Activated CD4-positive, alpha-beta T cell treated with anti-CD3 and anti-CD28 coated beads, Interleukin-2, amount 10 ng/mL, durations not matched to agents 24 days and 14 days (primary cell): ENCODE measurements around the gene RENBP. TPM values are rescaled to one million over a fixed set of nuclear protein-coding genes. Genes with fewer than 3 reads are reported as not detected.
A peak's percentile ranks its signal among the peaks of the same experiment; 100 is the strongest.

Experiments used
- DNase-seq: peaks from one replicate; pipeline ENCODE4 v3.0.0; 2022
- H3K27ac Mint-ChIP-seq: one replicate; pipeline ENCODE4 v1.8.0; 2022; ENCODE audit warnings: mild to moderate bottlenecking, mixed read lengths
- H3K27me3 Mint-ChIP-seq: one replicate; pipeline ENCODE4 v1.8.0; 2022; ENCODE audit warnings: mixed read lengths
- H3K36me3 Mint-ChIP-seq: one replicate; pipeline ENCODE4 v1.8.0; 2022; ENCODE audit warnings: low read depth, mild to moderate bottlenecking, mixed read lengths
- H3K4me1 Mint-ChIP-seq: one replicate; pipeline ENCODE4 v1.8.0; 2021; ENCODE audit warnings: mixed read lengths
- H3K4me3 Mint-ChIP-seq: one replicate; pipeline ENCODE4 v1.8.0; 2022; ENCODE audit warnings: mild to moderate bottlenecking, moderate library complexity, mixed read lengths
- H3K9me3 Mint-ChIP-seq: one replicate; pipeline ENCODE4 v1.8.0; 2021; ENCODE audit warnings: mixed read lengths
- intact Hi-C: fragments of 100-400 bp; cut with micrococcal nuclease; formaldehyde crosslinking; loops from one replicate; pipeline ENCODE4 v1.15.1; 2023
- total RNA-seq: library from RNA; stranded (reverse); gene quantifications from 2 replicates; pipeline ENCODE4 v1.2.3, GENCODE V29; 2022

The RENBP gene
- total RNA-seq, 1 donor from 2014 or later = 15.1 TPM

DNA sequence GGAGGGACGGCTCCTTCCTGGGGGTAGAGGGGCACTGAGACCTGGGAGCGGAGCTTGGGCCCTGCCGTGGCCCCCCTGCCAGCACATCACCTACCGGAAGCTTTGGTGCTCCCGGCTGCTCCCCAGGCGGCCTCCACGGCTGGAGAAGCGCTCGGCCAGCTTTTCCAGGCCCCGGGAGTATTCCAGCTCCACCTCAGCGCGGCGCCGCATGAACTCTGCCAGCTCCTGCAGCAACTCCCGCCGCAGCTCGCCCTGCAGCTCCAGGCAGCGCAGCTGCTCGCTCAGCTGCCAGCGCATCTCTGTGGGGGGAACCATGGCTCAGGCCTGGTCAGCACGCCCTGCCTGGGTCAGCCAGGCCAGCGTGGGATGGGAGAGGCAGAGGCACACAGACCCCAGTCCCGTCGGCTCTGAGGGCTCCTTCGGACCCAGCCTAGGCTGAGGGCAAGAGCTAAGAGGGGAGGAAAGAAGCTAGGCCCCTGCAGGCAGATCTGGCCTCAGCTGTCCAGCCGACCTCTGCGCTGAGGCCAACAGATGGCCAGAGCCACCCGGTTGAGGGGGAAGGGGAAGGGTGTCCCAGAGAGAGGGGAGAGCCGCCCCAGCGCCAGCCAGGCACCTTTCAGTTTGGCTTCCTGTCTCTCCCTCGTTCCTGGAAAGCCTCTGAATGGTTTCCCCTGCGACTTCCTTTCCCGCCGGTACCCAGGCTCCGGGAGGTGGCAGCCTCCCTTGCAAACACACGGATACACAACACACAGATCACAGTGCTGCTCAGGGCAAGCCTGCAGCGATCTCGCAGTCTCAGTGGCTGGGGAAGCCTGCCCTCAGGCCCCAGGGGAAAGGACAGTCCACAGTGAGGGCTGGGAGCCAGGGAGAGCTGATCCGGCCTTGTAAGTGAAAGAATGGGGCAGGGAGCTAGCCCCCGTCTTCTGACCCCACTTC is 22.7 kb downstream of the RENBP start:
- intact Hi-C loops = loop anchor here (10.0 kb wide), 2 partner anchors 47 to 967 kb away; no protein-coding TSS in a partner anchor
- no peaks in the 10 kb centered on the region for H3K9me3 Mint-ChIP-seq
- no peaks in the 10 kb centered on the region for H3K27me3 Mint-ChIP-seq
- peaks cover 20% of the 10 kb centered on the region for H3K36me3 Mint-ChIP-seq
- DNase-seq = peak; percentile 72
- peaks cover 21% of the 10 kb centered on the region for H3K4me1 Mint-ChIP-seq
- H3K27ac Mint-ChIP-seq = peak overlapping the region; percentile 65
- peak overlapping the region; percentile 97 for H3K4me3 Mint-ChIP-seq

DNA sequence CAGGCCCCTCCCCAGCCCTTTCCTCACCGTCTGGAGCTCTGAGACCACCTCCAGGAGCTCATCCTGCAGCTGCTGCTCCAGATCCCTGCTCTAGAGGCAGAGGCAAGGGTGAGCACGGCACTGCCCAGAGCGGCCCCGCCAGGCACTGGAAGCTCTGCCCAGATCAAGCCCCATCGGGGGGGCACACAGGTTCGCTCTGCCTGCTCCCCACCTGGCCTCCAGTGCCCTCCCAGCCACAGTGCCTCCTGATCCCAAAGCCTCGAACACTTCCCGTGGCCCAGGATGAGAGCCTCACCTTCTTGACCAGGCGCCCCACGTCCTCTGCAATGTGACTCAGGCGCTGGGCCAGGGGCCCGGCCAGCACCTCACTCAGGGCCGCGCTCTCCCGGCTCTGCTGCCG is 23.4 kb downstream of the RENBP start:
- peaks cover 25% of the 10 kb centered on the region for H3K36me3 Mint-ChIP-seq
- H3K27me3 Mint-ChIP-seq = no peaks in the 10 kb centered on the region
- H3K4me3 Mint-ChIP-seq = no peak overlapping the region
- H3K27ac Mint-ChIP-seq = no peak overlapping the region
- intact Hi-C loops = loop anchor here (10.0 kb wide), 2 partner anchors 46 to 966 kb away; no protein-coding TSS in a partner anchor
- peaks cover 23% of the 10 kb centered on the region for H3K4me1 Mint-ChIP-seq
- no peaks in the 10 kb centered on the region for H3K9me3 Mint-ChIP-seq
- DNase-seq = no peak

DNA sequence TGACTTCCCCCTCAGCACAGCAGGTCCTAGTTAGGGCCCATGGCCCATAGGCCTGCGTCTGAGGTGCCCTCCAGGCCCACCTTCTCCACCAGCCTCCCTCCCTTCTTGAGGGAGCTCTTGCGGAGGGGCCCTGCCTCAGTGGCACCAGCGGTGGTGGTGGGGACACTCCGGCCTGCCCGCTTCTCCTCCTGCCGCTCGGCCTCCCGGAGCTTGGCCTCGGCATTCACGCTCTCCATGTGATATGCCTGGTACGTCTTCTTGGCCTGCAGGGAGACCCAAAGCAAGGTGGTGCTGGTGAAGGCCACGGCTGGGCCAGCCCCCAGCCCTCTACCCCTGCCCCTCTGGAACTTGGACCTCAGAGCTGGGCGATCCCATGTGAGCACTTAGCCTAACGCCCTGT is 23.9 kb downstream of the RENBP start:
- DNase-seq = no peak
- H3K4me3 Mint-ChIP-seq = no peak overlapping the region
- H3K36me3 Mint-ChIP-seq = peaks cover 28% of the 10 kb centered on the region
- no peaks in the 10 kb centered on the region for H3K27me3 Mint-ChIP-seq
- no peak overlapping the region for H3K27ac Mint-ChIP-seq
- no peaks in the 10 kb centered on the region for H3K9me3 Mint-ChIP-seq
- peaks cover 21% of the 10 kb centered on the region for H3K4me1 Mint-ChIP-seq
- intact Hi-C loops = loop anchor here (10.0 kb wide), 2 partner anchors 46 to 966 kb away; no protein-coding TSS in a partner anchor

DNA sequence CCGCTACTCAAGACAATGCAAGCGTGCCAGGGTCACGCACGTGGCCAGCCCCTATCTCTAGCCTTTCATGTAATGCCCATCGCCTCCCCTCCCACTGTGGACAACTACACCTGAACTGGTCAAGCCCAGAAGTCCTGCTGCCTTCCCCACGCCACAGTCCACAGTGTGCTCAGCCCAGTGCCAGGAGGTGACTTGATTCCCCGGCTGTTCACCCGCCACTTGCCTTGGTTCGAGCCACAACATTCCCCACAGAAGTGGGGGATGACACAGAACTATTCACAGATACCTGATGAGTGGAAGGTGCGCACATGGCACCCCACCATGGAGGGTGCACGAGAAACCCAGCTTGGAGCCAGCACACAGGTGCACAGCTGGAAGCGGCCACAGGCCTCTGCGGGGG is 25.2 kb downstream of the RENBP start:
- DNase-seq = no peak
- no peak overlapping the region for H3K27ac Mint-ChIP-seq
- no peaks in the 10 kb centered on the region for H3K9me3 Mint-ChIP-seq
- no peak overlapping the region for H3K4me3 Mint-ChIP-seq
- peaks cover 31% of the 10 kb centered on the region for H3K36me3 Mint-ChIP-seq
- intact Hi-C loops = no loop called here
- peaks cover 19% of the 10 kb centered on the region for H3K4me1 Mint-ChIP-seq
- H3K27me3 Mint-ChIP-seq = no peaks in the 10 kb centered on the region

DNA sequence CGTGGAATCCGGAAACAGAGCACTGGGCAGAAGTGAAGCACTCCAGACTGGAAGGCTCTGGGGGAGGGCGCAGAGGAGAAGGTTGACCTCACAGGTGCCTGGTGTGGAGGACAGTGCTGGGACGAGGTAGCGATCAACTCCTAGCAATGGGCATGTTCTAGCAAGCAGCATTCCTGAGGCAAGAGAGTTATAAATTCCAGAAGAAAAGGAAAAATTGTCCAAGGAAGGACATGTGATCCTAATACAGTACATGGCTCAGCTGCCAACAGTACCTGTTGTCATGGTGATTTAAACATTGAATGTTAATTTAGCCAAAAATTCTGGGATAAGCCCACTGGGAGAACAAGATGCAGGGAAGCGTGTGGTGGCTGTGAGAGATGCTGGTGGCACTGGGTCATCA is 26.6 kb downstream of the RENBP start:
- no peaks in the 10 kb centered on the region for H3K9me3 Mint-ChIP-seq
- H3K36me3 Mint-ChIP-seq = peaks cover 31% of the 10 kb centered on the region
- intact Hi-C loops = no loop called here
- DNase-seq = no peak
- H3K27me3 Mint-ChIP-seq = no peaks in the 10 kb centered on the region
- H3K4me3 Mint-ChIP-seq = no peak overlapping the region
- peaks cover 15% of the 10 kb centered on the region for H3K4me1 Mint-ChIP-seq
- no peak overlapping the region for H3K27ac Mint-ChIP-seq

DNA sequence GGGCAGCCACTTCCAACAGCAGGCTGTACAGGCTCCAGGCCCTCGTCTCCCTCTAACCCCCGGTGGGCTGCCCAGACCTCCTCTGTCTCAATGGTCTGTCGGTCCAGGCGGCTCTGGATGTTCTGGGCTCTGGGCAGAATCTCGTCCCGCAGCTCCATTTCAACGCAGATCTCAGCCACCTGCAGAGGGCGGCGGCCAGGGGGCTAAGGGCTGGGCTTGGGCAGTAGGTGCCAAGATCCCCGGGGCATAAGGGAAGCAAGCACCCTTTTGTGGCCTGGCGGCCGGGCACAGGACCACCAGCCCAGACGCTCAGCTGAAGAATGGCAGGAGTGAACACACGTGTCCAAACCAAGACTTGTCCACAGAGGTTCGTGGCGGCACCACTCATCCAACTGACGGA is 30.7 kb downstream of the RENBP start:
- no peaks in the 10 kb centered on the region for H3K27me3 Mint-ChIP-seq
- intact Hi-C loops = no loop called here
- DNase-seq = no peak
- peaks cover 2% of the 10 kb centered on the region for H3K4me1 Mint-ChIP-seq
- H3K36me3 Mint-ChIP-seq = peaks cover 33% of the 10 kb centered on the region
- H3K9me3 Mint-ChIP-seq = no peaks in the 10 kb centered on the region
- no peak overlapping the region for H3K4me3 Mint-ChIP-seq
- no peak overlapping the region for H3K27ac Mint-ChIP-seq

DNA sequence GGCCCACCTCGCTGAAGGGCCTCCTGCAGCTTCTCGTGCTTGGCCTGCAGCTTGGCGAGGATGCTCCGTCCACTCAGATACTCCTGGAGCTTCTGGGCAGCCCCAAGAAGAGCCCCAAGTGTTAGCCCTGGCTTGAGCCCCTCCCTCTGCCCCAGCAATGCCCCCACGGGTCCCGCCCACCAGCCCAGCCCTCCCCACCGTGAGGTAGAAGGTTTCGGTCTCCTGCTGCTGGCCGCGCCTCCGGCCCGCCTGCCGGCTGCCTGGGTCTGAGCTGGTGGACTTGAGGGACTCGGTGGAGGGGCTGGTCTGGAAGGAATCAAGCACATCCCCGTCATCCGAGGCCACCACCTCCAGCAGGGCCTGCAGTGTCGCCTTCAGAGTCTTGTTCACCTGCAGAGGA is 31.2 kb downstream of the RENBP start:
- Mint-ChIP-seq H3K9me3 (no peaks in the 10 kb centered on the region), H3K4me3 (no peak overlapping the region), H3K4me1 (peaks cover 2% of the 10 kb centered on the region), H3K27ac (no peak overlapping the region), H3K36me3 (peaks cover 33% of the 10 kb centered on the region), H3K27me3 (no peaks in the 10 kb centered on the region)
- DNase-seq = no peak
- intact Hi-C loops = no loop called here

DNA sequence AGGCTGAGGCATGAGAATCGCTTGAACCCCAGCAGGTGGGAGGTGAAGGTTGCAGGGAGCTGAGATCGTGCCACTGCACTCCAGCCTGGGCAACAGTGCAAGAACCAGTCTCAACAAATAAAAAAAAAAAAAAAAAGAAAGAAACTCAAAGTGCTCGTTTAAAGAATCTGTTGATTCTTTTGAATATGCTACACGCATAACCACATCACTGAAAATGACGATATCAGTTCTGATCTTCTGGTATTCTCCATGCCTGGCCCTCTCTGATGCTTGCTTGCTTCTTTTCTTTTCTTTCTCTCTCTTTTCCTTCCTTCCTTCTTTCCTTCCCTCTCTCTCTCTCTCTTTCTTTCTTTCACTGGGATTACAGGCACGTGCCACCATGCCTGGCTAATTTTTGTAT is 32.6 kb downstream of the RENBP start:
- intact Hi-C loops = no loop called here
- H3K4me1 Mint-ChIP-seq = peaks cover 2% of the 10 kb centered on the region

DNA sequence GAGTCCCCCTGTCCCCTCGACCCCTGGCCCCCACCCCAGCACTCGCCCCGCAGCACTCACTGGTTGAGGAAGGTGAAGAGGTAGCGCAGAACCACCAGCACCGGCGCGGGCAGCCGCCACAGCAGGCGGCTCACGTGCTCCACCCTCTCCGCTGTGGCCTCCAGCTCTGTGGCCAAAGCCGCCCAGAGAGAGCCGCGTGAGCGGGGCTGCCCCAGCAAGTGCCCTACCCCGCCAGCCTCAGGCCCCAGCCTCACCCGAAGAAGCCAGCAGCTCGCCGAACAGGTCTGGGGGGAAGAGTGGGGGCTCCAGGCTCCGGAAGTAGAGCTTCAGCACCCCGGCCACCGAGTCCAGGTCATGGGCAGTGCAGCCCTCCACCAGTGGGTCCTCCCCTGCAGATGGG is 34.0 kb downstream of the RENBP start:
- intact Hi-C loops = no loop called here
- no peak for DNase-seq

More for the DNA sequence above, 32.6 kb downstream of the RENBP start:
- no peak overlapping the region for H3K27ac Mint-ChIP-seq
- peaks cover 30% of the 10 kb centered on the region for H3K36me3 Mint-ChIP-seq
- no peak for DNase-seq
- H3K4me3 Mint-ChIP-seq = no peak overlapping the region
- H3K9me3 Mint-ChIP-seq = no peaks in the 10 kb centered on the region
- H3K27me3 Mint-ChIP-seq = no peaks in the 10 kb centered on the region

DNA sequence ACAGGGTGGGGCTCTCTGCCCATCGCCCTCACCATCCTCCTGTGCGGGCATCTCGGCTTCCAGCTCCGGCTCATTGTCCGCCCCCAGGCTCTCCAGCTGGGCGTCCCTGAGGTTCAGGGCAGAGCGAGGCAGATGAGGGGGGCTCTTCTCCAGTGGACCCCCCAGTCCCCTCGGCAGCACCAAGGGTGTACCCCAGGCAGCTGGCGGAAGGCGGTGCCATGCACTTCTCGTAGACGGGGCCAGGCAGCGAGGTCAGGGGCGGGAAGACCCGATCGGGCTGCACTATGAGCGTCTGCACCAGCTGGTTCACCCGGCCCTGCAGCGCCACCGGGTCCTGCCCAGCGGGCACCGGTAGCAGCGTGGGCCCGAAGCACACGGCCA is 34.5 kb downstream of the RENBP start:
- H3K27ac Mint-ChIP-seq = no peak overlapping the region
- H3K9me3 Mint-ChIP-seq = no peaks in the 10 kb centered on the region
- intact Hi-C loops = no loop called here
- H3K4me3 Mint-ChIP-seq = no peak overlapping the region
- no peak for DNase-seq
- H3K36me3 Mint-ChIP-seq = peaks cover 19% of the 10 kb centered on the region
- no peaks in the 10 kb centered on the region for H3K27me3 Mint-ChIP-seq
- H3K4me1 Mint-ChIP-seq = no peaks in the 10 kb centered on the region

More for the DNA sequence above, 34.0 kb downstream of the RENBP start:
- Mint-ChIP-seq H3K27ac (no peak overlapping the region), H3K9me3 (no peaks in the 10 kb centered on the region), H3K4me1 (no peaks in the 10 kb centered on the region), H3K36me3 (peaks cover 19% of the 10 kb centered on the region), H3K27me3 (no peaks in the 10 kb centered on the region), H3K4me3 (no peak overlapping the region)

DNA sequence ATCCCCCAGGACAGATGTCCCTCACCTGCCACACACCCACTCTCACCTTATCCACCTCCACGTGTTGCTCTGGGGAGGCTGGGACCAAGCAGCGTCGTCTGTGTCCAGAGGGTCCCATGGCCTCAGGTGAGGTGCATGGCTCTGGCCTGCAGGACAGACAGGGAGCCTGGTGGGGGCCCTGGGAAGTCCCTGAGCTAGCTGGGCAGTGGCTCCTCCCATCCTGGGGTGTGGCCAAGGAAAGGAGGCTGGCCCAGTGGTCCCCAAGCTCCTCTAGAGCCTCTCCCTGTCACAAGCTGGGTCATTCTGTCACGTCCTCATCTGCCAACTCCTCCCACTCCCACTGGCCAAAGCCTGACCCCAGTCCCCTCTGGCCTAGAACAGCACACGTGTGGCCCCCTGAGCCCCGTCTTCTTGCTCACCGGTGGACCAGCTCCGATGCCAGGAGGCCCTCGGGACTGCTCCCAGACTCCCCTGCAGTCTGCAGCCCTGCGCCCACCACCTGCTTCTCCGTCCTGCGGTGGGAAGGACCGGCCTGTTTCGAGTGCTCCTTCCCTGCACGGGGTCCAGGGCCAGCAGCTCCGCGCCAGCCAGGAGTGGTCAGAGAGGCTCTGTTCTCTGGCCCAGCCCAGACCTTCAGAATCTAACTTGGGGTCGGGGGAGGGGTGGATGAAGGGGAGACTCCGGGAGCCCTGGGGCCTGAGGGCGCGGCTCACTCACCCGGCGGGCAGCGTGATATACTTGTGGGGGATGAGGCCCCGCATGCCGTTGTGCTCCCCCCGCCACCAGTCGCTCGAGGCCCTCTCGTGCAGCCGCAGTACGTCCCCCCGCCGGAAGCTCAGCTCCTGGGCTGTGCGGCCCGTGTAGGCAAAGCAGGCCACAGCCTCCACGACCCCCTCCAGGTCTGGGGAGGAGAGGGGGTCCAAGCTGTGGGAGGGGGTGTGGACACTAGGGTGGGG is 35.1 kb downstream of the RENBP start:
- peak; percentile 72 for DNase-seq
- intact Hi-C loops = no loop called here
- Mint-ChIP-seq H3K4me1 (no peaks in the 10 kb centered on the region), H3K4me3 (no peak overlapping the region), H3K9me3 (no peaks in the 10 kb centered on the region), H3K27me3 (no peaks in the 10 kb centered on the region), H3K27ac (no peak overlapping the region), H3K36me3 (peaks cover 15% of the 10 kb centered on the region)

DNA sequence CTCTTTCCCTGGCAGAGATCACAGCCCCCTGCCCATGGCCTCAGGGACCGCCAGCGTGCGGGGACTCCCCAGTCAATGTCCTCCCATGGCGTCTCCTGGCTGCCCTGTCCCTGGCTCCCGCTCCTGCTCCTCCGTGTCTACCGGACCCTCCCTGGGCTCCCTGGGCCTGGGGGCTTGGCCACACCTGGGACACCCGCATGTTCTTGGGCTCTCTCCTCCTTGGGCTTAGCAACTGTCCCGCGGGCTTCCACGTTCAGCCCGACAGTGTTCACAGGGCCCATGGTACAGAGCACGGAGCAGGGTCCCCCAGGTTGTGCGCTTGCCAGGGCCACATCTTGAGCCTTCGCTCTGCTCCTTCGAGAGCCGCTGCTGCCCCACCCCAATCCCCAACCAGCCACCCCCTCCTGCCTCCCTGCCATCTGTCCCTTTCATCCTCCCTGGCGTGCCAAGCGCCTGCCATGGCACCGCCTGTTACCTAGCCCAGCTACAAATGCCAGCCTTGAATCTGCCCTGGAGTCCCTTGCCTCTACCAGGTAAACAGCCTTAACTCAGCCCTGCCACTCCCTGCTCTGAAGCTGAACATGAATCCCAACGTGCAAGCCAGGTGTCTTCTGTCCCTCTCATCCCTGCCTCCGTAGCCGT is 36.1 kb downstream of the RENBP start:
- DNase-seq = no peak
- H3K9me3 Mint-ChIP-seq = no peaks in the 10 kb centered on the region
- peaks cover 13% of the 10 kb centered on the region for H3K36me3 Mint-ChIP-seq
- H3K4me3 Mint-ChIP-seq = no peak overlapping the region
- H3K27me3 Mint-ChIP-seq = no peaks in the 10 kb centered on the region
- peaks cover 6% of the 10 kb centered on the region for H3K4me1 Mint-ChIP-seq
- no peak overlapping the region for H3K27ac Mint-ChIP-seq
- intact Hi-C loops = no loop called here

DNA sequence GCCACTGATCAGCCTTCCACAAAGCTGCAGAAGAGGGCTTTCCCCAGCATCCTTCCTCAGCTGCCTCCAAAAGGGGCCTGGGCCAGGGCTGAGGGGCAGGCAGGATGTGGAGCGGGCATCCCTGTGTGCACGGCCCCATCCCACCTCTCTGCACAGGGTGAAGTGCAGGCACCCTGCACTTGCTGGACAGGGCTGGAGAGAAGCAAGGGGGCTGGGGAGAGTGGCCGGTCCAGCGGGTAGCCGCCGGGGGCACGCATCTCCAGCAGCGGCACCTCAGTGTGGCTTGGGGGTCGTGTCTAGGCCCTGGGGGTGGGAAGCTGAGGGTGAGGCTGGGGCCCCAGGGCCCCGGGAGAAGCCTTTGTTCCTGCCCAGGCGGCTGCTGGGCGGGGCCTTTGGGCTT is 37.0 kb downstream of the RENBP start:
- no peak for DNase-seq
- Mint-ChIP-seq H3K9me3 (no peaks in the 10 kb centered on the region), H3K27me3 (no peaks in the 10 kb centered on the region), H3K36me3 (peaks cover 13% of the 10 kb centered on the region), H3K4me1 (peaks cover 9% of the 10 kb centered on the region), H3K4me3 (no peak overlapping the region), H3K27ac (no peak overlapping the region)
- intact Hi-C loops = no loop called here
